Astrocyte of the spinal cord (primary cell): ENCODE data around the gene LYZL6.

Experiments
- DNase-seq: peaks from one replicate; pipeline ENCODE4 v3.0.0; 2011; ENCODE audit warnings: low read depth, low spot score
- H3K4me3 ChIP-seq: 2 replicates; pipeline ENCODE4 v1.5.1; 2011; ENCODE audit warnings: low read depth, mild to moderate bottlenecking, low read length, moderate library complexity
- in situ Hi-C: cut with HindIII; loops from 2 replicates; pipeline ENCODE4 v1.10.0; 2017; ENCODE audit warnings: low sequenced_read_pairs
- TF ChIP-seq, protein P1 (sequence below): IDR thresholded peaks from 2 replicates; pipeline ENCODE4 v1.5.1; 2012; ENCODE audit warnings: low read depth, mild to moderate bottlenecking, low read length, inconsistent platforms

Gene LYZL6

GRCh38 chr17:35936063-35936462, 7.5 kb downstream of the LYZL6 start:
- in situ Hi-C loops: no loop called here
- TF ChIP-seq, protein P1, sequence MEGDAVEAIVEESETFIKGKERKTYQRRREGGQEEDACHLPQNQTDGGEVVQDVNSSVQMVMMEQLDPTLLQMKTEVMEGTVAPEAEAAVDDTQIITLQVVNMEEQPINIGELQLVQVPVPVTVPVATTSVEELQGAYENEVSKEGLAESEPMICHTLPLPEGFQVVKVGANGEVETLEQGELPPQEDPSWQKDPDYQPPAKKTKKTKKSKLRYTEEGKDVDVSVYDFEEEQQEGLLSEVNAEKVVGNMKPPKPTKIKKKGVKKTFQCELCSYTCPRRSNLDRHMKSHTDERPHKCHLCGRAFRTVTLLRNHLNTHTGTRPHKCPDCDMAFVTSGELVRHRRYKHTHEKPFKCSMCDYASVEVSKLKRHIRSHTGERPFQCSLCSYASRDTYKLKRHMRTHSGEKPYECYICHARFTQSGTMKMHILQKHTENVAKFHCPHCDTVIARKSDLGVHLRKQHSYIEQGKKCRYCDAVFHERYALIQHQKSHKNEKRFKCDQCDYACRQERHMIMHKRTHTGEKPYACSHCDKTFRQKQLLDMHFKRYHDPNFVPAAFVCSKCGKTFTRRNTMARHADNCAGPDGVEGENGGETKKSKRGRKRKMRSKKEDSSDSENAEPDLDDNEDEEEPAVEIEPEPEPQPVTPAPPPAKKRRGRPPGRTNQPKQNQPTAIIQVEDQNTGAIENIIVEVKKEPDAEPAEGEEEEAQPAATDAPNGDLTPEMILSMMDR: no peak

DNA sequence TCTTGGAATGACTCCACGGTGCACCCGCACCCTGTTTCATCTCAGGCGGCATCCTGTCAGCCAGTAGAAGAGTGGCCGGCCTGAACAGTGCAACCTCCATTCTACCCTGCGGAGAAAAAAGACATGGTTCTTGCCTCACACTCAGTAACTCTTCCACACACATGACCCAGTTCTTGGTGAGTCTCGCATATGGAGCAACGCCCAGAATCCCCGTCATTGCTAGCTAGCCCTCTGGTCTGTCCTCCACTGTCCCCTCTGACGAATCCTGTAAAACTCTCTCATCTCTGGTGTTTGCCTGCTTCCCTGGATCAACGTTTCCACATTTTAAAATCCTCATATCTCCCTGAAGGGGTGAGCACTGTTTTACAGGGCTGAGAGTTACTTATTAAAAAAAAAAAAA, 8.8 kb downstream of the LYZL6 start:
- no peak overlapping the region for H3K4me3 ChIP-seq
- no peak for DNase-seq
- in situ Hi-C loops: no loop called here
- TF ChIP-seq, protein P1: no peak

More at GRCh38 chr17:35936063-35936462, 7.5 kb downstream of the LYZL6 start:
- H3K4me3 ChIP-seq: no peak overlapping the region
- no peak for DNase-seq

GRCh38 chr17:35932586-35932985, 10.9 kb downstream of the LYZL6 start:
- in situ Hi-C loops: no loop called here
- TF ChIP-seq, protein P1: no peak
- DNase-seq: no peak
- H3K4me3 ChIP-seq: no peak overlapping the region

DNA sequence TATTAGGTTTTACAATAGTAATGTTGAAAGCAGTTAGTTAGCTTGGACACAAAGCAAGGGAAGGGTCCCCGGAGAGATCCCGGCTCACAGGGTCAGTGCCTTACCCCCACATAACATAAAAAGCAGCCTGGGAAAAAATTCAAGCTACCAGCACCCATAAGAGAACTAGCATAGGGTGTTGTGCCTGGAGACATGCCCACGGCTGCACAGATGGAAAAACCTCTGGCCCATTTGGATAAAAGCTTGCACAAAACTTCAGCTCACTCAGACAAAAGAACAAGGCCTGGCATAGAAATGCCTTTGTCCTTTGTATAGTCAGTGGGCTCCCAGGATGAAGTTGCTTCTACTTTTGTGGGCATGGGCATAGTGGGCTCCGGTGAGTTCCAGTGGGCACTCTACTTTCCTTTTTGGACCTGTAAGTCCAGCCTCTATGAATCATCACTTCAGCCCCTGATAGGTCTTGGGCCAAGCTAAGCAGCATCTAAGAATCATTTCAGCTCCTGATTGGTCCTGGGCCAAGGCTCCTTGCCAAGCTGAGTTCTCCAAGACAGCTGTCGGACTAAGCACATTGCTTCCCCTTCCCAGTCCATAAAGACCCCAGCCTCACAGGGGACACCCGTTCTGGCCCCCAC, 11.6 kb downstream of the LYZL6 start:
- TF ChIP-seq, protein P1: no peak
- in situ Hi-C loops: no loop called here
- DNase-seq: peak; percentile 34
- no peak overlapping the region for H3K4me3 ChIP-seq

DNA sequence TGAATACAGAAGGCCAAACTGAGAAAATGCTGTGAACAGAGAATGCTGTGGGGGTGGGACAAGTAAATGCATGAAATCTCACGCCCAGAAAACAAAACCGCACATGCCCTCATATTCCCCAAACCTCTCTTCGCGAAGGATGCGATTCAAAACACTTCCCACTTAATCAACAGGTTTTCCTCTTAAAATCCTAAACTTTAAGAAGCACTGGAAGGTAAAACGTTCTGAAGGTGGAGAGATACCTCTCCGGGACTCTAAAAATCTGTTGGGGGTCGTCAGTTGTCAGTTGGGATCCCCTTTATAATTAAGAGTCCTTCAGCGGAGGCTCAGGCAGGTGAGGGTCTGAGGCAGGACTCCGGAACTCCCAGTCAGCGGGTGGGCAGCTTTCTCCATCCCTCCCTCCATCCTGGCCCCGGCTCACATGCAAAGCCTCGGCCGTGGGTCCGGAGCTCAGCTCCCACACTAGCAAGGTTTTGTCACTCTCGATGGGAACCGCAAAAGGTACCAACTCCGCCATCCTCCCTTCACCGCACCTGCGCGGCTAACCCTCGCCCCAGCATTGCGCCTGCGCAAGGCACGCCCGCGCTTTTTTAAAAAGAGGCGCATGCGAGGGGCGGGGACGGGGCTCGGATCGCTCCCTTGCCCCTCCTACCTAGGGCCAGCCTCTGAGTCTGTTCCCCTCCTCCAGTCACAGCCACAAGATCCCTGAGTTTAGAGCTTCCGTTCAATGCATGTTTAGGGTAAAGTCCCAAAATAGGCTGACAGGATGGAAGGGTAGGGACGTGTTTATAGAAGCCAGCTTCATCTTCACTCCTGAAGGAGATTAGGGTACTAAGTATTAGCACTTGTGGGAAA, 13.1 kb downstream of the LYZL6 start, which contains the start of gene RDM1:
Gene RDM1, minus strand, starts transcription at position 563 of the 855 bp plus-strand sequence. Its CDS starts 46 bp downstream, at position 517.
- H3K4me3 ChIP-seq: peak within 1 kb of the TSS; percentile 51
- DNase-seq: peak; percentile 42
- in situ Hi-C loops: no loop called here
- TF ChIP-seq, protein P1: no peak

DNA sequence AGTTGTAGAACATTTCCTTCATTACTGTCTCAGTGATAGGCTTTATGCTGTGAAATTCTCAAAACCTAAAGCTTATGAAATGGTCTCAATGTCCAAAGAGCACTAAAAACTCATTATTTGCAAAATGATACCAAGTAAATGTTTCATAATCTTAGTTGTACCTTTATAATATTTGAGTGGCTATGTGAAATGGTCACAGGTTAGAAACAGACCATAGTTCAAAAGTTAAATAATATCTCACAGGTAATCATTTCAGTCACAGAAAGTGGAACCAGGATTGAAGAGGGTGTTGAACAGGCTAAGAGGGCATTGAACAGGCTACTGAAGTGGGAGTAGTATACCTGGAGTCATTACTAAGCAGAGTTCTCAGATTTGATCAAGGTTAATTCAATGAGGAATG, 15.8 kb downstream of the LYZL6 start:
- DNase-seq: no peak
- in situ Hi-C loops: no loop called here
- TF ChIP-seq, protein P1: no peak
- no peak overlapping the region for H3K4me3 ChIP-seq
